GM18520 (cell line): Measurements from ENCODE around the gene RPL32.
"Not testable (repeated sequence)": the region's sequence is repeated elsewhere in the genome, so short reads cannot be mapped to it uniquely, and the experiment has no call there.

Source experiments
- ATAC-seq: cut with Tn5 transposase; IDR thresholded peaks from one replicate; pipeline ENCODE4 v1.9.1; 2021; ENCODE audit not compliant: unreplicated experiment

The RPL32 gene

GRCh38 chr3:12868039-12869034 is 27.0 kb upstream of the RPL32 start:
- no peak for ATAC-seq

- no peak for ATAC-seq
Observed at GRCh38 chr3:12866836-12867235, 25.5 kb upstream of the RPL32 start.

GRCh38 chr3:12865271-12865670 is 23.9 kb upstream of the RPL32 start:
- ATAC-seq: no peak

GRCh38 chr3:12862387-12862786 is 21.0 kb upstream of the RPL32 start:
- no peak for ATAC-seq

- no peak for ATAC-seq
Observed at GRCh38 chr3:12861611-12862010, 20.2 kb upstream of the RPL32 start.

- no peak for ATAC-seq
Observed at GRCh38 chr3:12859840-12860239, 18.5 kb upstream of the RPL32 start.

GRCh38 chr3:12856626-12857025 is 15.3 kb upstream of the RPL32 start:
- ATAC-seq: no peak

GRCh38 chr3:12854565-12854964 is 13.2 kb upstream of the RPL32 start:
- ATAC-seq: no peak

GRCh38 chr3:12853847-12854246 is 12.5 kb upstream of the RPL32 start:
- not testable (repeated sequence) for ATAC-seq

- no peak for ATAC-seq
Observed at GRCh38 chr3:12852201-12852600, 10.8 kb upstream of the RPL32 start.

- no peak for ATAC-seq
Observed at GRCh38 chr3:12845811-12846210, 4.4 kb upstream of the RPL32 start.

- ATAC-seq: no peak
Observed at GRCh38 chr3:12842469-12842868, 1.1 kb upstream of the RPL32 start.

- no peak for ATAC-seq
Observed at GRCh38 chr3:12841970-12842328, 584 bp upstream of the RPL32 start.

GRCh38 chr3:12840591-12841148 is 695 bp downstream of the RPL32 start:
- ATAC-seq: peak; percentile 14

GRCh38 chr3:12840148-12840547 is 1.2 kb downstream of the RPL32 start:
- ATAC-seq: not testable (repeated sequence)

- no peak for ATAC-seq
Observed at GRCh38 chr3:12839156-12839946, 2.0 kb downstream of the RPL32 start.

GRCh38 chr3:12838179-12838965 is 3.0 kb downstream of the RPL32 start:
- no peak for ATAC-seq

- ATAC-seq: no peak
Observed at GRCh38 chr3:12837295-12837986, 3.9 kb downstream of the RPL32 start.

- ATAC-seq: no peak
Observed at GRCh38 chr3:12835052-12835665, 6.2 kb downstream of the RPL32 start.
